ENCODE results near the gene SLAMF9. TPM values are rescaled to one million over a fixed set of nuclear protein-coding genes. Genes with fewer than 3 reads are reported as not detected.

The SLAMF9 gene
- total and polyA plus RNA-seq, 3 experiments from 2014 or later: not detected

DNA sequence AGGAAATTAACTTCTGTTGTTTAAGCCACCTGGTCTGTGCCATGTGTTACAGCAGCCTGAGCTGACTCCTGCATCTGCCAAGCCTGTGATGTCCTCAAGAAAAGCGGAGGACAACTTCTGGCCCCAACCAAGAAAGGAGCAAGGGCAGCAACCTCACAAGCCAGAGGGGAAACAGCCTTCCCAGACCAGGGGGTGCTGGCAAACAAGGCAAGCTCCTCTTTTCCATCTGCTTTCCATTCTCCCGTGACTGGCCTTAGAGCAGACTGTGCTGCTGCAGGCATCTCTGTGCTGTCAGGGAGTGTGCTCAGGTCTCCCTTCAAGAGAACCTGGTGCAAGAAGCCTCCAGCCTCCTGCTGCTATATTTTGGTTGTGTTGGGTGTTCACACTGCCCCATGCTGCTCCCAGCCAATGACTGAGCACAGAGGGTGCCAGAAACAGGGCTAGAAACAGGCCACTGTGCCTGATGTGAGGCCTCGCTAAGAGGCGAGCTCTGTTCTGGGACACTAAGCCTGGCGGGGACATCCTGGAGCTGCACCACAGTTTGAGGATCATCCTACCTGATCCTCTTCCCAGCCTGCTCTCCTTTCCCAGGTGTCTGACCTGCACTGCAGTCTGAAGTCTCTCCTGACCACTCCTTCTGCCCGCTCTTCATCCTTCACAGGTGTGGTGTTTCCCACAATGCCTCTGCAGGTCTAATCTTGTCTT is 27.5 kb upstream of the SLAMF9 start:
- no peaks in the 10 kb centered on the region for H3K9me3 Mint-ChIP-seq
- CTCF ChIA-PET: no interaction called here

GRCh38 chr1:159980786-159981185 is 26.7 kb upstream of the SLAMF9 start:
- H3K9me3 ChIP-seq (ENCODE audit: low read length): no peaks in the 10 kb centered on the region
- H3K9me3 Mint-ChIP-seq: no peaks in the 10 kb centered on the region
- H3K4me1 Mint-ChIP-seq: no peaks in the 10 kb centered on the region
- no peak for DNase-seq
- POLR2A ChIA-PET: no interaction called here
- no peak overlapping the region for H3K4me3 ChIP-seq (ENCODE audit: low read length)
- no peaks in the 10 kb centered on the region for H3K27me3 ChIP-seq (ENCODE audit: insufficient read depth, low read length, poor library complexity, severe bottlenecking)
- CTCF ChIA-PET: no interaction called here
- peaks cover 11 to 52% of the 10 kb centered on the region in 2 donors for H3K27me3 Mint-ChIP-seq
- no peaks in the 10 kb centered on the region for H3K36me3 Mint-ChIP-seq
- no peaks in the 10 kb centered on the region for H3K4me1 ChIP-seq (ENCODE audit: insufficient read depth, low read length)
- H3K27ac Mint-ChIP-seq: no peak overlapping the region
- H3K36me3 ChIP-seq (ENCODE audit: insufficient read depth, low read length): no peaks in the 10 kb centered on the region
- no peak overlapping the region for H3K4me3 Mint-ChIP-seq
- H3K27ac ChIP-seq (ENCODE audit: low read depth, low read length): no peak overlapping the region

More for the DNA sequence above, 27.5 kb upstream of the SLAMF9 start:
- Mint-ChIP-seq H3K4me1 (no peaks in the 10 kb centered on the region), H3K27ac (no peak overlapping the region), H3K27me3 (peaks cover 13 to 57% of the 10 kb centered on the region in 2 donors), H3K36me3 (no peaks in the 10 kb centered on the region), H3K4me3 (no peak overlapping the region)
- H3K27me3 ChIP-seq (ENCODE audit: insufficient read depth, low read length, poor library complexity, severe bottlenecking): no peaks in the 10 kb centered on the region
- no peaks in the 10 kb centered on the region for H3K9me3 ChIP-seq (ENCODE audit: low read length)
- POLR2A ChIA-PET: no interaction called here
- no peaks in the 10 kb centered on the region for H3K4me1 ChIP-seq (ENCODE audit: insufficient read depth, low read length)
- no peak overlapping the region for H3K4me3 ChIP-seq (ENCODE audit: low read length)
- DNase-seq: no peak
- H3K36me3 ChIP-seq (ENCODE audit: insufficient read depth, low read length): no peaks in the 10 kb centered on the region
- H3K27ac ChIP-seq (ENCODE audit: low read depth, low read length): no peak overlapping the region

DNA sequence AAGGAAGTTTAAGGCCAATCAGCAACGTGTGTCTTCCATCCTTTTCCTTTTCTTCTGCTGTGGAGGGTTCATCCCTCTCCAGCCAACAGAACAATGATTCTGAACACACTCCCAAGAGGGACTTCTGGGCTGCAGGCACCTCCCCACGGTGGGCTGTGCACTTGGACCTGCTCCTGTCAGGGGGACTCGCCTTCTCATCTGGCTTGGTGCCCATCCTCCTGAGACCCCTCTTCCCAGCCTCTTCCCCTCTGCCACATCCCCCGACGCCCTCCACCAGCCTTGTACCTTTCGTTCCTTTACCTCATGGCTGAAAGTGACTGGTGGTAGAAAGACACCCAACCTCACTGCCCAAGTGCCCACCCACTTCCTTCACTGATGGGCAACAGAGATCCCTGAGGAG is 26.0 kb upstream of the SLAMF9 start:
- H3K9me3 Mint-ChIP-seq: no peaks in the 10 kb centered on the region
- Histone ChIP-seq H3K9me3 (ENCODE audit: low read length) (no peaks in the 10 kb centered on the region), H3K4me1 (ENCODE audit: insufficient read depth, low read length) (no peaks in the 10 kb centered on the region), H3K4me3 (ENCODE audit: low read length) (no peak overlapping the region), H3K27me3 (ENCODE audit: insufficient read depth, low read length, poor library complexity, severe bottlenecking) (no peaks in the 10 kb centered on the region), H3K36me3 (ENCODE audit: insufficient read depth, low read length) (no peaks in the 10 kb centered on the region), H3K27ac (ENCODE audit: low read depth, low read length) (no peak overlapping the region)
- ChIA-PET POLR2A (no interaction called here), CTCF (no interaction called here)
- no peak overlapping the region for H3K27ac Mint-ChIP-seq
- no peak for DNase-seq
- H3K27me3 Mint-ChIP-seq: peaks cover 11 to 49% of the 10 kb centered on the region in 2 donors
- no peak overlapping the region for H3K4me3 Mint-ChIP-seq
- H3K36me3 Mint-ChIP-seq: no peaks in the 10 kb centered on the region
- no peaks in the 10 kb centered on the region for H3K4me1 Mint-ChIP-seq

DNA sequence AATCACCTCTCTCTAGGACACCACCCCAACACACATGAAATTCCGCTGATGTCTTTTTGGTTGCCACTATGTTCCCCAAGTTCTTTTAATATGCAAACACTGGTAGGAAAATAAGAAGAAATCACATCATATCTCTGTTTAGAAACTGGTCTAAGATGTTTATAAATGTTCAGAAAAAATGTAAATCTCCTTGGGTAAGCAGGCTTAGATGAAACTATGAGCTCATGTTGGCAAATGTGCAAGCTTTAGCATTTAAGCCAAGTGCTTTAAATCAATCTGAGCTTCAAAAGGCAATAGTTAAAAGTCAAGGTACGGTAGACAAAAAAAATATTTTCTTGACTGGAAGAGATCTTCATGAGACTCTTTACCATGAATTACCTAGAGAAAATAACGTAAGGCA is 25.2 kb upstream of the SLAMF9 start:
- Mint-ChIP-seq H3K36me3 (no peaks in the 10 kb centered on the region), H3K9me3 (no peaks in the 10 kb centered on the region), H3K27me3 (peaks cover 11 to 45% of the 10 kb centered on the region in 2 donors), H3K4me3 (no peak overlapping the region), H3K27ac (no peak overlapping the region), H3K4me1 (no peaks in the 10 kb centered on the region)
- CTCF ChIA-PET: no interaction called here
- Histone ChIP-seq H3K4me1 (ENCODE audit: insufficient read depth, low read length) (no peaks in the 10 kb centered on the region), H3K27ac (ENCODE audit: low read depth, low read length) (no peak overlapping the region), H3K36me3 (ENCODE audit: insufficient read depth, low read length) (no peaks in the 10 kb centered on the region), H3K9me3 (ENCODE audit: low read length) (no peaks in the 10 kb centered on the region), H3K4me3 (ENCODE audit: low read length) (no peak overlapping the region), H3K27me3 (ENCODE audit: insufficient read depth, low read length, poor library complexity, severe bottlenecking) (no peaks in the 10 kb centered on the region)
- no peak for DNase-seq
- POLR2A ChIA-PET: no interaction called here

GRCh38 chr1:159978107-159978398 is 24.0 kb upstream of the SLAMF9 start:
- H3K27me3 ChIP-seq (ENCODE audit: insufficient read depth, low read length, poor library complexity, severe bottlenecking): no peaks in the 10 kb centered on the region
- no peak overlapping the region for H3K27ac ChIP-seq (ENCODE audit: low read depth, low read length)
- Mint-ChIP-seq H3K27ac (no peak overlapping the region), H3K27me3 (peaks cover 11 to 39% of the 10 kb centered on the region in 2 donors), H3K4me3 (no peak overlapping the region), H3K4me1 (no peaks in the 10 kb centered on the region), H3K9me3 (no peaks in the 10 kb centered on the region), H3K36me3 (no peaks in the 10 kb centered on the region)
- H3K9me3 ChIP-seq (ENCODE audit: low read length): no peaks in the 10 kb centered on the region
- no peaks in the 10 kb centered on the region for H3K36me3 ChIP-seq (ENCODE audit: insufficient read depth, low read length)
- ChIA-PET CTCF (interaction anchor here (2.1 kb wide), 1 partner anchor 30 kb away, joined by 7 read pairs; no protein-coding TSS in a partner anchor), POLR2A (no interaction called here)
- no peak overlapping the region for H3K4me3 ChIP-seq (ENCODE audit: low read length)
- no peaks in the 10 kb centered on the region for H3K4me1 ChIP-seq (ENCODE audit: insufficient read depth, low read length)
- DNase-seq: no peak

DNA sequence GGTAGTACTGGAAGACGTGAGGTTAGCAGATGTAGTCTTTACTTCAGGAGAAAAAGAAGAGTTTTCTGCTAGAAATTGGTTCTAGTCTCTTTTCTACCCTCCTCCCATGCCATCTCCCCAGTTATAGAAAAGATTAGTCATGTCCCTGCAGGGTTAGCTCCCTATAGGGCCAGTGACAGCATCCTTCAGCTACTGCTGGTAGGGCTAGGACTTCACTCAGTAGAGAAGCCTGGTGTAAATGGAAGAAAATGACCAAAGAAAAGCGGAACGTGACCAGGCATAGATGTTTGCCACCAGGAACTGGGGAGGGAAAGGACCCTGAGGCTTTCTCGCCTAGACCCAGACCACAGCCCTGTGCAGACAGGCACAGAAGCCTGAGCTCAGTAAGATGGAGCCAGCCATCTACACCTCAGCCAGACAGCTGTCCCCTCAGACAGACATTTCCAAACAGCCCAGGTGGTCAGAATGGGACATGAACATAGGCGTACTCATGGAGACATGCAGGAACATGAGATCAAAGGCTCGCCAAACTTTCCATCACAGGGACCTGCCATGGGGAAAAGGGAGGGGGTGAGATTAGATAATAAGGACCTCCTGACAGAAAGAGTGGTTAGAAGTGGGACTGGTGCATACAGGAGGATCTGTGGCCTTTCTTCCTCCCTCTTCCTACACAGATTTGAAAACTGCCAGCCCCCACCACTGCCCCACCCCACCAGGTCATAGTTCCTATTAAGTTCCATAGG is 23.5 kb upstream of the SLAMF9 start:
- Histone ChIP-seq H3K9me3 (ENCODE audit: low read length) (no peaks in the 10 kb centered on the region), H3K36me3 (ENCODE audit: insufficient read depth, low read length) (no peaks in the 10 kb centered on the region), H3K27me3 (ENCODE audit: insufficient read depth, low read length, poor library complexity, severe bottlenecking) (no peaks in the 10 kb centered on the region), H3K4me1 (ENCODE audit: insufficient read depth, low read length) (no peaks in the 10 kb centered on the region), H3K4me3 (ENCODE audit: low read length) (no peak overlapping the region), H3K27ac (ENCODE audit: low read depth, low read length) (no peak overlapping the region)
- CTCF ChIA-PET: interaction anchor here (2.1 kb wide), 1 partner anchor 31 kb away, joined by 7 read pairs; no protein-coding TSS in a partner anchor
- POLR2A ChIA-PET: no interaction called here
- DNase-seq: no peak
- Mint-ChIP-seq H3K9me3 (no peaks in the 10 kb centered on the region), H3K4me1 (no peaks in the 10 kb centered on the region), H3K4me3 (no peak overlapping the region), H3K27ac (no peak overlapping the region), H3K36me3 (no peaks in the 10 kb centered on the region), H3K27me3 (peaks cover 9 to 37% of the 10 kb centered on the region in 2 donors)

DNA sequence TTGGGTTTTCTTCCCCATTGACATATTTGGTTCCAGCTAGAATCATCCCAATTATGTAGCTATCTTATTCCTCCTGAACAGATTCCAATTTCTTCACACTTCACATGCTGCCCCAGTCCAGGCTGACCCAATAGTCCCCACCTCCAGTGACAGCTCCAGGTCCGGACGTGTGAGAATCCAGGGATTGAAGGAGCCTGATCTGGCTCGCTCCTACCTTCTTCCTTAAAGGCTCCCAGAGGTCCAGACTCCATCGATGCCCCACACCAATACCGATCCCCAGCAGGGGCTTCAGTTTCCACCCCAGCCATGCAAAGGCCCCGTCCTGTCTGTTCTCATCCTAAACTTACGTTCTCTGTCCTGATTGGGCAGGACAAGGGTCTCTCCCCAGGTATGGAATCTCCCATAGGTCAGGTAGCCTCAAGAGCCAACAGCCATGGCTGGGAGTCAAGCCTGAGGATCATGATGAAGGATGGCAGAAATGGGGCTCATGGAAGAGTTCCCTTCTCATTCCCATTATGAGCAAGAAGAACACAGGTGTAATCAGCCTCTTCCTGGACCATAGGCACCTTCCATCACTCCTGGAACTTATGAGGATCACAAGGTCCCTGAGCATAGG is 20.4 kb upstream of the SLAMF9 start:
- no peaks in the 10 kb centered on the region for H3K4me1 Mint-ChIP-seq
- Histone ChIP-seq H3K4me3 (ENCODE audit: low read length) (no peak overlapping the region), H3K9me3 (ENCODE audit: low read length) (no peaks in the 10 kb centered on the region), H3K27me3 (ENCODE audit: insufficient read depth, low read length, poor library complexity, severe bottlenecking) (peaks cover 9% of the 10 kb centered on the region), H3K36me3 (ENCODE audit: insufficient read depth, low read length) (no peaks in the 10 kb centered on the region), H3K4me1 (ENCODE audit: insufficient read depth, low read length) (no peaks in the 10 kb centered on the region), H3K27ac (ENCODE audit: low read depth, low read length) (no peak overlapping the region)
- no peak overlapping the region for H3K27ac Mint-ChIP-seq
- H3K9me3 Mint-ChIP-seq: no peaks in the 10 kb centered on the region
- DNase-seq: no peak
- POLR2A ChIA-PET: no interaction called here
- no peaks in the 10 kb centered on the region for H3K36me3 Mint-ChIP-seq
- peaks cover 6 to 39% of the 10 kb centered on the region in 2 donors for H3K27me3 Mint-ChIP-seq
- H3K4me3 Mint-ChIP-seq: no peak overlapping the region
- CTCF ChIA-PET: no interaction called here

DNA sequence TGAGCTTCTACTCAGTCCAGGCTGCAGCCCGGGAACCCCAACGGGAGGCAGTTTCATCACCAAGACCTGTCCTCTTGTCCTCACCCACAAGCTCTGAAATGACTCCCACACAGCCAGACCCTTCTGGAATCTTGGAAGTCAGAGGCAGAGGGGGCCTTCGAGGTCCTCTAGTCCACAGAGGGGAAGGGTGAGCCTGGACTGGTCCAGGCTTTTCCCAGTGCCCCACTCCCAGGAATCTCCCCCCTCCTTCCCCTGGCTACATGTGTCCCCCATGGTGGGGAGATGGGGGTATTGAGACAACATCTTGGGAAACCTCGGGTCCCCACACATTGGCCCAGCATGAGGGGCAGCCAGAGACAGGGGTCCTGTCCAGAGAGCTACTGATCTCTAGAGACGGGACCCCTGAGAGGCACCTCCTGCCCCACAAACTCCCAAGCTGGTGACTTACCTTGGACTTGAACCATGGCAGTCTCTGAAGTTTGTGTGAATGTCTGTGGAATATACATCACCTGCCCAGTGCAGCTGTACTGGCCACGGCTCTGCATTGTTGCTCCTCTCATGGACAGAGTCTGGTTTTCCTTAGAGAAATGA is 19.4 kb upstream of the SLAMF9 start:
- Mint-ChIP-seq H3K36me3 (no peaks in the 10 kb centered on the region), H3K27me3 (peaks cover 12 to 38% of the 10 kb centered on the region in 2 donors), H3K27ac (no peak overlapping the region), H3K4me3 (no peak overlapping the region), H3K4me1 (no peaks in the 10 kb centered on the region), H3K9me3 (peaks cover 0 to 1% (median 0%) of the 10 kb centered on the region in 5 donors)
- CTCF ChIA-PET: interaction anchor here (0.7 to 1.6 kb wide), 2 partner anchors 34 to 37 kb away, joined by 3 read pairs; no protein-coding TSS in a partner anchor
- no peaks in the 10 kb centered on the region for H3K9me3 ChIP-seq (ENCODE audit: low read length)
- peaks cover 9% of the 10 kb centered on the region for H3K27me3 ChIP-seq (ENCODE audit: insufficient read depth, low read length, poor library complexity, severe bottlenecking)
- H3K4me1 ChIP-seq (ENCODE audit: insufficient read depth, low read length): no peaks in the 10 kb centered on the region
- DNase-seq: no peak
- H3K36me3 ChIP-seq (ENCODE audit: insufficient read depth, low read length): no peaks in the 10 kb centered on the region
- POLR2A ChIA-PET: no interaction called here
- no peak overlapping the region for H3K27ac ChIP-seq (ENCODE audit: low read depth, low read length)
- H3K4me3 ChIP-seq (ENCODE audit: low read length): no peak overlapping the region

Measured in CD8-positive, alpha-beta memory T cell (primary cell).